Stimulated activated naive CD8-positive, alpha-beta T cell treated with anti-CD3 and anti-CD28 coated beads, Interleukin-15, Interleukin-2, amounts not matched to agents 100 ng/mL and 50 ng/mL, for 24 hours (primary cell): ENCODE data around the gene TCEA3.

Experiments used
- H3K27ac Mint-ChIP-seq: one replicate; pipeline ENCODE4 v1.8.0; 2021; ENCODE audit warnings: mild to moderate bottlenecking, mixed read lengths
- H3K27me3 Mint-ChIP-seq: one replicate; pipeline ENCODE4 v1.8.0; 2021; ENCODE audit warnings: mixed read lengths
- H3K36me3 Mint-ChIP-seq: one replicate; pipeline ENCODE4 v1.8.0; 2021; ENCODE audit warnings: low read depth, mixed read lengths
- H3K4me1 Mint-ChIP-seq: one replicate; pipeline ENCODE4 v1.8.0; 2021; ENCODE audit warnings: low read depth, mixed read lengths
- H3K4me3 Mint-ChIP-seq: one replicate; pipeline ENCODE4 v1.8.0; 2021; ENCODE audit warnings: mild to moderate bottlenecking, mixed read lengths
- H3K9me3 Mint-ChIP-seq: one replicate; pipeline ENCODE4 v1.8.0; 2021; ENCODE audit warnings: mixed read lengths

TCEA3 gene

DNA sequence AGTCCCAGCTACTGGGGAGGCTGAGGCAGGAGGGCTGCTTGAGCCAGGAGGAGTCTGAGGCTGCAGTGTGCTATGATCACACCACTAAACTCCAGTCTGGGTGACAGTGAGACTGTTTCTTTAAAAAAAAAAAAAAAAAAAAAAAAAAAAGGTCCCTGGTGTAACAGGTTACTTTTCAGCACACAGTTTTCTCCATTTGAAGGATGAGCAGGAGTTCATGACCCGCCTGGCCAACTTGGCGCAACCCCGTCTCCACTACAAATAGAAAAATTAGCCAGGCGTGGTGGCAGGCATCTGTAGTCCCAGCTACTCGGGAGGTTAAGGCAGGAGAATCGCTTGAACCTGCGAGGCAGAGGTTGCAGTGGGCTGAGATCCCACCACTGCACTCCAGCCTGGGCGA lies 92.8 kb downstream of the TCEA3 start:
- Mint-ChIP-seq H3K36me3 (peaks cover 73% of the 10 kb centered on the region), H3K4me1 (peaks cover 19% of the 10 kb centered on the region), H3K9me3 (no peaks in the 10 kb centered on the region), H3K27me3 (no peaks in the 10 kb centered on the region), H3K27ac (no peak overlapping the region), H3K4me3 (no peak overlapping the region)
